Activated CD8-positive, alpha-beta memory T cell treated with anti-CD3 and anti-CD28 coated beads, Interleukin-2, amount 50 U/mL, for 48 hours (primary cell): ENCODE measurements around the gene DYRK1B.
"Not testable (repeated sequence)": the region's sequence is repeated elsewhere in the genome, so short reads cannot be mapped to it uniquely, and the experiment has no call there.

Experiments
- DNase-seq: peaks from one replicate; pipeline ENCODE4 v3.0.0-alpha.2; 2020

Gene DYRK1B

DNA sequence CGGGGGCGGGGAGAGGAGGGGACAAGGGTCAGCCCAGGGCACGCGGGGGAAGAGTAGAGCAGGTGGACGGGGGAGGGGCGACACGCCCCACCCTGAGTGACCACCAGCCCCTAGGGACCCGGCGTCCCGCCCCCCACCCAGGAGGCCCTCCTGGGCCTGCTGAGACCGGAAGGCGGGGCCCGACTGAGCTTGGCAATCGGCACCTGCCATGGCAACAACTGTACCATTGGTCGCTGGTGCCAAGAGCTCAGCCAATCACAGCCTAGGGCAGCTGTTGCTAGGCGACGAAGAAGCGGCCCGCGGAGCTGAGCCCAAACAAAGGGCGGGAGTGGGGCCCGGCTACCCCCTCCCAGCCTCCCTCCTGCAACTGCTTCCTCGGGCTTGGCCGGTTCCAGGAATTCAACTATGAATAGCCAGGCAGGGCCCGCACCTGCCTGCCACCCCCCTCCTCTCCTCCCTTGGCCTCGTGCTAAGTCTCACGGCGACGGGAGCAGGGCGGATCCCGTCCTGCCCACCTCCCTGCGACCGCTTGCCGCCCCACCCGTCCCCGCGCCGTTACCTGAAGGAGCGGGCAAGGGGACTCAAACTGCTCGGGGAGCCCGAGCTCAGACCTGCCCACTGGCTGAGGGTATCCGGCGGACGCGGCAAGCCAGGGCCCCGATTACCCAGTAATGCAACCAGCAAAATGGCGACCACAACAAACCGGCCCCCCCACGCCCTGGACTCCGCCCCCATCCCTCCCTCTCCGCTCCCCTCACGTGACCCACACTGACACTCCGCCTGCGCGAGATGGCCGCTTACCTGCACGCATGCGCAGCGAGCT, at the start of gene DYRK1B:
DYRK1B (minus strand) TSS at position 699 of the 823 bp plus-strand sequence. CDS start 2,295 bp downstream, outside the sequence.
- peak; percentile 96 for DNase-seq

DNA sequence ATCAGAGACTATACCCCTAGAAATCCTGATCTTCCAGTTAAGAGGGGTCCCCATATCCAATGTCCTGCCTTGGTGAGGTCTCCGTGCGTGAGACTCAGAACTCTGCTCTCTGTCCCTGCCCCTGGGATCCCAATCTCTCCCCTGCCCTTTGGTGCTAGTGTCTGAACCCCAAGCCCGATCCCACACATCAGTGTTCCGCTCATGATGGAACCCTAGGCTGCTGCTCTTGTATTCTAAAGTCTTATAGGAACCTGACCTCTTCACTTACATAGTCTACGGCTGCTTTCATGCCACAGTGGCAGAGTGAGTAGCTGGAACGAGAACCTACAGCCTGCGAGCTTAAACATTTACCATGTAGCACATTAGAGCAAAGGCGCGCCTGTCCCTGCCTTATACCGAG, 48.7 kb upstream of the DYRK1B start:
- DNase-seq = not testable (repeated sequence)

DNA sequence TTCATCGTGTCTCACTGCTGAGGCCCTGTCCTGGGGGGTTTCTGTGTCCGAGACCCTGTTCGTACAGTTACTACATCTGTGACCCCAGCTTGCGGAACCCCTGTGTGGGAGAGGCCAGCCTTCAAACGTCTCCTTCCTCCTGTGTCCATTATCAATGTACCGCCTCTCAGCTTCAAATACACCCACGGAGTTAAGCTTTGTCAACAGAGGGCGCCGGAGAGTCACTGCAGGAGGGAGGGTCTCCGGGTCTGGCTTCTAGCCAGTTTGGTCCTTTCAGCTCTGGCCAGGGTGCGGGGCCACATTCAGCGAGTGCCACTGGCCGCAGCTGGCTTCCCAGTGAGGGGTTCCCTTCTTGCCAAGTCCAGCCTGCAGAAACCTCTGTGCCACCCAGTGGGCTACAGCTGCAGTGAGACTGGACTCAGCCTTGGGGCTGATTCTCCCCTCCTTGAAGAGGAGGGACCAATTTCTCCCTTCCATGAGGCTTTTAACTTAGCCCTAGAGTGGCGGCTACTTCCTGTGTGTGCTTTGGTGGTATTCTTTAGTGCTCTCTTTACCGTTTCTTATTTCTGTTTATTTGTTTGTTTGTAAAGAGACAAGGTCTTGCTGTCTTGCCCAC, 47.6 kb upstream of the DYRK1B start:
- peak; percentile 69 for DNase-seq

DNA sequence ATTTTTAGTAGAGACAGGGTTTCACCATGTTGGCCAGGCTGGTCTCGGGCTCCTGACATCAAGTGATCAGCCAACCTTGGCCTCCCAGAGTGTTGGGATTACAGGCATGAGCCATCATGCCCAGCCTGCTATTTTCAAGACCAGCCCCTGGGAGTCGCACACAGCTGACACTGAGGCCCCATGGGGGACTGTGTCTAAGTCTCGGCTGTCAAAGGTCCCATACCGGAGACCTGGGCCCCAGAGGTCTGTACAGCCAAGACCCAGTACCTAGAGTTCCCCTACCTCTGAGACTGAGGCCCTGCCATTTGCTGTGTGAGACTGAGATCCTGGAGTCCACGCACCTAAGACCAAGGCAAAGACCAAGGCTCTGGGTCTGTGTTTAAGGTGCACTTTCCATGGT, 46.3 kb upstream of the DYRK1B start:
- not testable (repeated sequence) for DNase-seq

DNA sequence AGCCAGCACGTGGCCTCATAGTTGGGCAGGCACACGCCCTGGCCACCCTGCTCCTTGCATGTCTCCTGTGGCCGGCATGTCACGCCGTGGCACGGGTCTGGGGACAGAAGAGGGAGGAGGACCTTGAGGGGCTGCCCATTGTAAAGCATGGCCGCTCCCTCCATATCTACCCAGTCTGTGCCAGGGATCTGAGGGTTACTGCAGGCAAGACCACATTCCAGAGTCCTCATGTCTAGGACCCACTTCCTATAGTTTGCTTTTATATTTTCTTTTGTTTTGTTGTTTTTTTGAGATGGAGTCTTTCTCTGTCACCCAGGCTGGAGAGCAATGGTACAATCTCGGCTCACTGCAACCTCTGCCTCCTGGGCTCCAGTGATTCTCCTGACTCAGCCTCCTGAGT, 45.8 kb upstream of the DYRK1B start:
- not testable (repeated sequence) for DNase-seq

DNA sequence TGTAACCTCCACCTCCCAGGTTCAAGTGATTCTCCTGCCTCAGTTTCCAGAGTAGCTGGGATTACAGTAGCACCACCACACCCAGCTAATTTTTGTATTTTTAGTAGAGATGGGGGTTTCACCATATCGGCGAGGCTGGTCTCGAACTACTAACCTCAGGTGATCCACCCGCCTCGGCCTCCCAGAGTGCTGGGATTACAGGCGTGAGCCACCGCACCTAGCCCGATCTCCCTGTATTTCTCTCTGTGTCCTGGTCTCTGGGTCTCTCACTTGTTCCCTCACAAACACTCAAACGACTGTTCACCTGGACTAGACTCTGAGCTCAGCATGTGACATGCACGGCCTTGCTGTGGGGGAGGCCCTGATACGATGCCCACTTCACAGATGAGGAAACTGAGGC, 44.9 kb upstream of the DYRK1B start:
- DNase-seq = not testable (repeated sequence)

DNA sequence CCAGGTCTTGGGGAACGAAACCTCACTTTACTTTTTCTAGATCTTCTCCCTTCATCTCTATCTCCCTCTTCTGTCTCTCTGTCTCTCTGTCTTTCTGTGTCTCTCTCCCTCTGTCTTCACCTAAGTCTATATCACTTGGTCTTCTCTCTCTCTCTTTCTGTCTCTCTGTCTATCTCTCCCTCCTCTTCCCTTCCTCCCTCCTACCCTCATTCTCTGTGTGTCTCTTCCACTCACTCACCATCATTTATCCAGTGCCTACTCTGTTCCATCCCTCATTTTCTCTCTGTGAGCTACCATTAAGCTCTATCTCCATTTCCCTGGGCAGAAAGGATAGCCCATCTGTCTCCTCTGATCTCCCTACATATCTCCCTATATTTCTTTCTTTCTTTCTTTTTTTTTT, 44.4 kb upstream of the DYRK1B start:
- no peak for DNase-seq

DNA sequence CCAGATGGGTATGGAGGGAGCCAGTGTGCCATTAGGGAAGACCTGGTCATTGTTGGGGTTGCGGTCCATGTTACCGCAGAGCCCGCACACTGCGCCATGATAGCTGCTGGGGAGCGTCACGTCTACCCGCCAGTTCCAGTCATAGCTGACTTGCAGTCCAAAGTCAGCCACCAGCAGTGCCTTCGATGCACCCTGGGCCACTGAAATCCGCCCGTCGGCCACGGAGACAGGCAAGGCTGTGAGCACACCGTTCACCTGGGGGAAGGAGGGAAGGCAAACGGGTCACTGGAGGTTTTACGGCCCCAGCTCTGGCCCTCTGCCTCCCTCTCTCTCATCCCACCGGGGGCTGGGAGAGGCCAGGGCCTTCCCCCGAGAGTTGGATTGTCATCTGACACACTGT, 44.0 kb upstream of the DYRK1B start:
- not testable (repeated sequence) for DNase-seq

DNA sequence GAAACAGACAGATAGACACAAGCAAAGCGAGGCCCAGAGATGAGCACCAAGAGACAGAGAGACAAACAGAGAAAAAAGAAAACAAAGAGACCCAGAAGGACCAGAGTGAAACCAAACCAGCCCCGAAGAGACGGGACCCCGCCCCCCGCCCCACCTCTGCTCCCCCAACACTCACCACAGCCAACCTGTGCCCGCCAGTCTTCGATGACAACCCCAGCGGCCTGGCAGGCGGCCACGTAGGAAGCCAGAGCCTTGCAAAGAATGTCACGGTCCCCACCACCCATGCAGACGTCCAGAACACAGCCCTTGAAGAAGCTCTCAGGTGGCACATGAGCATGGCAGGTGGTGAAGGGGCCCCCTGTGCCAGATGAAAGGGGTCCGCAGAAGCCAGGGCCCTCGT, 43.5 kb upstream of the DYRK1B start:
- not testable (repeated sequence) for DNase-seq

DNA sequence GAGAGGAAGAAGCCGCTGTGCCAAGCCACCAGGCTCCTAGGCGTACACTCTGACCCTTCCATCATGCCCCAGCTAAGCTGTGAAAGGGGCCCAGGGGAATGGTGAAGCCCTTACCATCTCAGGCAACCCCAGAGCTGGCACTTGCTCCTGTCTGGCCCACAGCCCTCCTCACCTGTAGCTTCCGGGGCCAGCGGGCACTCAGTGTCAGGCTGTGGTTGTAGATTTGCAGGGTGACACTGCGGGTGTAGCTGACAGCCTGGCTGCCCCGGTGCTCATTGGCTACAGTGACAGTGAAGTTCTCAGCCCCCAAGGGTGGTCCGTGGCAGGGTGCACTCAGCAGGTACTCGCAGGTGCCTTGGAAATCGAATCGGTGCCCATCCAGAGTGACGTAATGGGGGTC, 42.5 kb upstream of the DYRK1B start:
- not testable (repeated sequence) for DNase-seq

DNA sequence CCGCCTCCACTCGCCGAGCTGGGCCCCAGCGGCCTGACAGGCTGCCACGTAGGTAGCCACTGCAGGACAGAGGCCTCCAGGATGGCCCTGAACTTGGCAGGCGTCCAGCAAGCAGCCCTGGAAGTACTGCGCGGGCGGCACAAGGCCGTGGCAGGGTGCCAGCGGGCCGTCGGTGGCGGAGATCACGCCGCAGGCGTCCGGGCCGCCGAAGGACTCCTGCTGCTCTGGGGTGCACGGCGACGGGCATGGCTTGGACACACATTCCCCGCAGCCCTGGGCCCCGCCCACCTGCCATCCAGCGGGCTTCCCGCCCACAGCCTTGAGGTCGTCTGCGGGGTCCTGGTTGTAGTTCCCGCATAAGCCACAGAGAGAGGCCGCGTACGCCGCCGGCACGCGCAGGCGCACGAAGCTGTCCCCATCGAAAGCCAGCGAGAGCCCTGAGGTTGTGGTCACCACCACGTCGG, 41.5 kb upstream of the DYRK1B start:
- DNase-seq = not testable (repeated sequence)

DNA sequence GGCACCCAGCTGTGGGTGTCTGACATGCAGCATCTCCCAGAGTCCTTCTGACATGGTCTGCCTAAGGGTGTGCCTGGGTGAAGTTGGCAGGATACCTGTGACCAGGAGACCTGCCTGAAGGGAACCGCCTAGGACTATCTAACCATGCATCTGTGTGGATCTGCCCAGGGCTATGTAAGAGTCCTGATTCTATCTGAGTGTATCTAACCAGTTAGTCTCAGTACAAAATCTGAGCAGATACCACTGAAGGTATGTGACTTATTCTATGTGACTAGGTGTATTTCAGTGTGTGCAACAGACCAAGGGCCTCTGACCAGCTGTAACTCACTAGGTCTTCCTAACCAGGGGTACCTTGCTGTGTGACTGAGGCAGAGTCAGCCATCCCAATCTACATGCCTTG, 40.4 kb upstream of the DYRK1B start:
- no peak for DNase-seq

DNA sequence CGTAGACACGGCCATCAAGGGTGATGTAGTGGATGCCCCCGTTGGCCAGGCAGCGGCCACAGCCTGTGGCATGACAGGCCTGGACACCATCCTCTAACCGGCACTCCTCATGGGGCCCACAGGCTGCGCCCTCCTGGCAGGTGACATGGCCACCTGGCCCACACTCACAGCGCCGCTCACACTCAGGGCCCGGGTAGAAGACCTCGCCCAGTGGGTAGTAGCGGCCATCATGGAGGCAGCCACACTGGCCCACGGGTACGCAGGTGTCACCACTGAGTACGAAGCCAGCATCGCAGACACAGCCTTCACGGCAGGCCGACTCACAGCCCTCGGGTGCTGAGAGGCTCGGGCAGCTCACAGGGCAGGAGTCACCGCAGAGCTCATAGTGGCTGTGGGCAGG, 39.4 kb upstream of the DYRK1B start:
- no peak for DNase-seq

DNA sequence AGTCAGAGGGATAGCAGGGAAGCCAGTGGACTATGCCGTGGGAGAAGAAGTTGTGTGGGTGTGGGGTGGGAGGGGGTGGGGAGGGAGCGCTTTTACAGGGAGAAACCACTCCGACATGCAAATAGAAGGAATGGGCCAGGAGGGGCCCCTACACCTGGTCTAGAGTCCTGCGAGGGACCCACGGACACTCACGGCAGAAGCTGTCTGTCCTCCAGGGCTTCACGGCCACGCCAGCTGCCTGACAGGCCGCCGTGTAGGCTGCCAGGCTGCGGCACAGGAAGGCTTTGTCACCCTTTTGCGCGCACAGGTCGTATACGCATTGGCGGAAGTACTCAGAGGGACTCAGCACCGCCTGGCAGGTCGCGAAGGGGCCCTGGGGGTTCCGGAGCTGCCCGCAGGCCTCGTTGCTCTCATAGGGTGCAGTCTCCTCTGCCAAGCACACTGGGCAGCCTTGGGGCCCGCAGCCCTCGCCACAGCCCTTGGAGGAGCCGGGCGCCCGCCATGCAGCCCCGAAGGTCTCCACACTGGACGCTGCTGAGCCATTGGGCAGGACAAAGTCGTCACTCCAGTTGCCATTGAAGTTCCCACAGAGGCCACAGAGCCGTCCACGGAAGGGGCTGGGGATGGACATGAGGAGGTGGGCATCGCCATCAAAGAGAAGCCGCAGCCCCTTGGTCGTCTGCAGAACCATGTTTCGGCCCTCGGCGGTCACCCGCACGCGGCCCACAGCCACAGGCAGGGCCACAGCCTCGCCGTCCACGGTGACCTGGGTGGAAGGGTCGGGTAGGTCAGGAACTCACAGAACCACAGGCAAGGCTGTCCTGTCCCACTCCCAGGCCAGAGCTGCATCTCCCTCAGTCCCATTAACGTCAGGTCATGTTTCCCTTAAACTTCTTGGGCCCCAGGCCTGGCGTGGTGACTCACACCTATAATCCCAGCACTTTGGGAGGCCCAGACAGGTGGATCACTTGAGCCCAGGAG, 38.2 kb upstream of the DYRK1B start:
- DNase-seq = no peak

DNA sequence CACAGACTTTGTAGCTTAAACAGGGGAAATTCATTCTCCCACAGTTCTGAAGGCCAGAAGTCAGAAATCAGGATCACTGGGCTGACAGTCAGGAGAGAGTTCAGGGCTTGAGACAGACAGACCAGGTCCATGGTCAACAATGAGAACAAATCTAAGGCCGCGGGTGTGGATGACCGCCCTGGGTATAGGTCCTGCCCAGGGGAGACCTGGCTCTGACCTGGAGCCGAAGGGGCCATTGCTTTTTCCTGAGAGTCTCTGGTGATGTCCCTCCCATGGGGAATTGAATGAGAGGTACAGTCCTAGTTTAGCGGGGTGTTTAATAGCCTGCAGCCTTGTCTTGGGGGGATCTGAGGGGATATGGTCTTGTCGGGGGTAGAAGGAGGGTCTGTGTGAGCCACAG, 37.4 kb upstream of the DYRK1B start:
- no peak for DNase-seq

DNA sequence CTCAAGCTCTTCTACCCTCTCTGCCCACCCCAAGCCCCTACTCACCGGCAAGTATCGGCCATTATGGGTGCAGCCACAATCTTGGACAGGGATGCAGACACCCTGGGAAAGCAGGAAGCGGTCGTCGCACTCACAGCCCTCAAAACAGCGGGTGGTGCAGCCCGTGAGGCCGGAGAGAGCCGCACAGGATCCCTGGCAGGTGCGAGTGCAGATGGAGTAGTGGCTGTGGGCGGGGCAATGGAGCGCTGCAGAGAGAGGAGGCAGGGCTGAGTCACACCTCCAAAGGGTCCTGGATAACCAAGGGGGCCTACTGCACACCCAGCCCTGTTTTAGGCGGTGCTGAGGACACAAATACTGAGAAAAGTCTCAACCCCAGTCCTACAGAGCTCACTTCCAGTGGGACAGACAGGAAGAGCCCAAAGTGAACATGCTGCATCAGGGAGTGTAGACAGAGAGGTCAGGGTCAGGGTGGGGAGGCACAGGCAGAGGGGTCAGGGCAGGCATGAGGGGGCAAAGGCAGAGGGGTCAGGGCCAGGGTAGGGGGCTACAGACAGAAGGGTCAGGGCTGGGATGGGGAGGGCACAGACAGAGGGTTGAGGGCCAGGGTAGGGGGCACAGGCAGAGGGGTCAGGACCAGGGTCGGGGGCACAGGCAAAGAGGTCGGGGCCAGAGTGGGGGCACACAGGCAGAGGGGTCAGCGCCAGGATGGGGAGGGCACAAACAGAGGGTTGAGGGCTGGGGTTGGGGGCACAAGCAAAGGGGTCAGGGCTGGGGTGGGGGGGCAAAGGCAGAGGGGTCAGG, 36.4 kb upstream of the DYRK1B start:
- no peak for DNase-seq

DNA sequence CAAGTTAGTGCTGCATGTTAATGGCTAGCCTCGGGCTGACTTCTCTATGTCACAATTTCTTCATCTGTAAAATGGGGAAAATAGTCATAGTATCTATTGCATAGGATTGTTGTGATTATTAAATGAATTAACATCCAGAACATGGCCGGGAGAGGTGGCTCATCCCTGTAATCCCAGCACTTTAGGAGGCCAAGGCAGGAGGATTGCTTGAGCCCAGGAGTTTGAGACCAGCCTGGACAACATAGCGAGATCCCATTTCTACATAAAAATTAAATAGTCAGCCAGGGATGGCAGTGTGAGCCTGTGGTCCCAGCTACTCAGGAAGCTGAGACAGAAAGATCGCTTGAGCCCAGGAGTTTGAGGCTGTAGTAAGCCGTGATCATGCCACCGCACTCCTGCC, 34.0 kb upstream of the DYRK1B start:
- no peak for DNase-seq

DNA sequence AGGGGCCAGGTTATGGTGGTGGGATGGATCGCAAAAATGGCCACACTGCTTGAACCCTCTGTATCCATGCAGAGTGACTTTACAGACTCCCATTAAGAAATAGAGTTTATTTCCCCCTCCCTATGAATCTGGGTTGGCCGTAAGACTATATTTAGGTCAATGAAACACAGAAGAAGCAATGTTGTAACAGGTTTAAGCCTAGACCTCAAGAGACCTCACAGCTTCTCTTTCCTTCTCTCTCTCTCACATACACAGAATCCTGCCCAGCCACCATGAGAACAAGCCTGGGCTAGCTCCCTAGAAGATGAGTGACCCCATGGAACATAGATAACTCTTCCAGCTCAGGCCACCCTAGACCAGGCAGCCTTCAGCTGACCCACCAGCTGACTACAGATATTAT, 33.2 kb upstream of the DYRK1B start:
- DNase-seq = no peak

DNA sequence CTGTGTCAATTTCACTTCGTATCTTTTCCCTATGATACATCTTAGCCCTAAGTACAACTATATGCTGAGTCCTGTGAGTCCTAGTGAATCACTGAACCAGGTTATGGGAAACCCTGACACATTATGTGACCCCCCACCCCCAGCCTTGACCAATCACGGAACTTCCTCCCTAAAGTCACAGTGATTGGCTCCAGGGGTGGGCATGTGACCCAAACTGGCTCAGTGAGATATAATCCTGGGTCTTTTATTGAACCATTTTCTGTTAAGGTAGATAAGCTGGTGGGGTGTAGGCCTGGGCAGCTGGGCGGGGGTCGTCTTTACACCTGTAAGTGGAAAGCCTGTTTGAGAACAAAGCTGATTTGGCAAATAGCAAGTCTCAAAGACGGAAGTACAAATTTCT, 32.0 kb upstream of the DYRK1B start:
- no peak for DNase-seq

DNA sequence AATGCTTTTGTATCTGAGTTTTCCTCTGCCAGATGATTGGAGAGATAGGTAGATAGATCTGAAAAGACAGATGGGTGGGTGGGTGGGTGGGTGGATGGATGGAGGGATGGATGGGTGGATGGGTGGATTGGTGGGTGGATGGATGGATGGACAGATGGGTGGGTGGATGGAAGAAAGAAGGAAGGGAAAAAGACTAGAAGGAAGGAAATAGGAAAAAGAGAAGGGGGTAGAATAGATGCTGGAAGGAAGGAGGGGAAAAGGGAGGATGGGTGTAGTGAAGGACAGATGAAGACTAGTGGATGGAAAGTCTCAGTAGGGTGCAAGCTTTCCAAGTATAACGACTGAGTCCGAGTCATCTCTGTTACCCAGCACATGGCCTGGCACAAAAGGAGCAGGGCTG, 31.2 kb upstream of the DYRK1B start:
- no peak for DNase-seq

DNA sequence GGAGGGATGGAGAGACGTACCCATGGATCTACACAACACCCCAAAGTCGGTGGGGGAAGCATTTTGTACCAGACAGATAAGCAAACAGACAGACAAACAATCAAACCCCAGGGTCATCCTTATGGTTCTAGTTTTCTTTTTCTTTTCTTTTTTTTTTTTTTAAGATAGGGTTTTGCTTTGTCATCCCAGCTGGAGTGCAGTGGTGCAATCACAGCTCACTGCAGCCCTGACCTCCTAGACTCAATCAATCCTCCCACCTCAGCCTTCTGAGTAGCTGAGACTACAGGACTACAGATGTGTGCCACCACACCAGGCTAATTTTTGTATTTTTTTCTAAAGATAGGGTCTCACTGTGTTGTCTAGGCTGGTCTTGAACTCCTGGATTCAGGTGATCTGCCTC, 30.2 kb upstream of the DYRK1B start:
- DNase-seq = no peak

DNA sequence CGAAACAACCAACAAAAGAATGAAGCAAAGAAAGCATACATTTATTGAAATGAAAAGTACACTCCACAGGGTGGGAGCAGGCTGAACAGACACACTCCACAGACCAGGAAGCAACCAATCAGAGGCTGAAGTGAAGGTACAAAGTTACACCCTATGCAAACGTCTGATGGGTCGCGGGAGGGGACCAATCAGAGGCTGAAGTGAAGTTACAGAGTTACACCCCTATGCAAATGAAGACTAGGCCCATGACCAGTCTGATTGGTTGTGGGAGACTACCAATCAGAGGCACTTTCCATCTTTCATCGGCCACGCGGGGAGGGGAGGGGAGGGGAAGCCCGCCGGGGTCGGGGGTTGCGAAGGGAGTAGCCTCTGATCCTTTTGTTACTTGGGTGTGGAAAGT, 24.6 kb upstream of the DYRK1B start:
- no peak for DNase-seq
